Gastroesophageal sphincter (tissue), 3 donors: ENCODE results near the gene RAD51B.

Source experiments
- POLR2A ChIP-seq, 2 donors: fragments of 450-650 bp; IDR thresholded peaks; one replicate each; pipeline ENCODE4 v1.6.1; 2017; ENCODE audit warnings: antibody characterized with exemption in 2 of 2, mild to moderate bottlenecking in 2 of 2, moderate library complexity in 1 of 2
- POLR2AphosphoS5 ChIP-seq: sonication (generic); formaldehyde crosslinking; IDR thresholded peaks from one replicate; pipeline ENCODE4 v1.6.1; 2017; ENCODE audit warnings: antibody characterized with exemption
- TF ChIP-seq, protein P1 (sequence below), 4 experiments: fragments of 200-600 bp in 2 of 4; fragments of 450-650 bp in 2 of 4; sonication (generic) in 1 of 4; IDR thresholded peaks; one replicate each; pipeline ENCODE4 v1.5.1; 2017 to 2019; ENCODE audit warnings: antibody characterized with exemption in 4 of 4, mild to moderate bottlenecking in 2 of 4, moderate library complexity in 2 of 4

DNA sequence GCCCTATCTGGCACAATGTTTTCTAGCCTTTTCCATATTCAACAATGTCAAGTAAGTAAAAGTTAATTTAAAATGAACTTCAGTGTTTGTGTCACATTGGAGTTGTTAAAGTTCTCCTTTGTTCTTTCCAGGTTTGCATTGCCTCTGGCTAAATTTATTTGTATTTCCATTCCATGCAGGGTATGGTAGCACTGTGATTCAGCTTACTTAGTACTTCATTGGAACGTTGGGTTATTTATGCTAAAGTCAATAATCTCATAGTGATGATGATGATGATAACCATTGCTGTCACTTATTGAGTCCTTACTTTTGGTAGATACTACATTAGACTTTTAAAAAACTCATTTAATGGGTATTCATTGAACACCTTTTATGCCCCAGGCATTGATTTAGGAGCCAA is 286.9 kb downstream of the RAD51B start:
- TF ChIP-seq, protein P1, sequence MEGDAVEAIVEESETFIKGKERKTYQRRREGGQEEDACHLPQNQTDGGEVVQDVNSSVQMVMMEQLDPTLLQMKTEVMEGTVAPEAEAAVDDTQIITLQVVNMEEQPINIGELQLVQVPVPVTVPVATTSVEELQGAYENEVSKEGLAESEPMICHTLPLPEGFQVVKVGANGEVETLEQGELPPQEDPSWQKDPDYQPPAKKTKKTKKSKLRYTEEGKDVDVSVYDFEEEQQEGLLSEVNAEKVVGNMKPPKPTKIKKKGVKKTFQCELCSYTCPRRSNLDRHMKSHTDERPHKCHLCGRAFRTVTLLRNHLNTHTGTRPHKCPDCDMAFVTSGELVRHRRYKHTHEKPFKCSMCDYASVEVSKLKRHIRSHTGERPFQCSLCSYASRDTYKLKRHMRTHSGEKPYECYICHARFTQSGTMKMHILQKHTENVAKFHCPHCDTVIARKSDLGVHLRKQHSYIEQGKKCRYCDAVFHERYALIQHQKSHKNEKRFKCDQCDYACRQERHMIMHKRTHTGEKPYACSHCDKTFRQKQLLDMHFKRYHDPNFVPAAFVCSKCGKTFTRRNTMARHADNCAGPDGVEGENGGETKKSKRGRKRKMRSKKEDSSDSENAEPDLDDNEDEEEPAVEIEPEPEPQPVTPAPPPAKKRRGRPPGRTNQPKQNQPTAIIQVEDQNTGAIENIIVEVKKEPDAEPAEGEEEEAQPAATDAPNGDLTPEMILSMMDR (IDR thresholded peaks at IDR 0.05): no peak
- TF ChIP-seq POLR2AphosphoS5 (no peak), POLR2A (IDR thresholded peaks at IDR 0.05) (no peak)
